DMS79 treated with DMSO at 0.1 percent for 48 hours (cell line): ENCODE measurements around the gene RRBP1.

Experiments used
- DNase-seq: peaks from one replicate; lab custom pipeline; 2025; lab: John Stamatoyannopoulos, UW

RRBP1 gene

DNA sequence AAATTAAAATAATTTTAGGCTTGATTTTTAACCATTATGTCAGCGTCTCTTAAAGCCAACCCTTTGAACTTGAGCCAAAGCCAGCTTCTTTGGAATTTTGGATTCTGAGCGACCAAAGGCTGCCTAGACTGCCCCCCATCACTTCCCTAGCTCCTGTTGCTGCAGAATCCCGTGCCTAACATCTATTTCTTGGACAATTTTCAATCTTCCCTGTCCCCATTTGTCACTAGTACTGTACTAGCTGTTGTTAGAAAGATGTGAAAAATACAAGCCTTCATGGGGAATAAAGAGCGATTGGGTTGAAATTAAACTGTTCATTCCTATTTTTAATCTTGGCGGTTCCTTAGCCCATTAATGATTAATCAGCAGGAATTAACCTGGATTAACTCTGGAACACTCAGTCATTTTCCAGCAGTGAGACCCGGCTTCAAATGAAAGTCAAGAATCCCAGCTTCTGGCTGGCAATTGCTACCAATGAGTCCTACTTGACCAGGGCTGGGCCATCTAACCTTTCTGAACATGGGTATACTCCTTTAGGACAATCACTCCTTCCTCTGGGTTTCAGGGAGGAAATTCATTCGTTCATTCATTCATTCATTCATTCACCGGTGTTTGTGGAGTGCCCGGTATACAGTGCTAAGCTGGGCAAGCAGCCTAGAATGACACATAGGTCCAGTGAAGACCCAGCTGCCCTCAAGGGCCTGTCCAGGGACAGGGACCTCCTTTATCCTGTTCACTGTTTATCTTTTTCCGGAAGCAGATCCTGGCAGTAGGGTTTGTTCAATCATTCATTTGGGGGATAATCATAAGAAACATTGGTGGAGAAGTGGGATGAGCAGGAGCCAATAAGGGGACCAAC is 1.4 kb upstream of the RRBP1 start:
- DNase-seq: no peak

DNA sequence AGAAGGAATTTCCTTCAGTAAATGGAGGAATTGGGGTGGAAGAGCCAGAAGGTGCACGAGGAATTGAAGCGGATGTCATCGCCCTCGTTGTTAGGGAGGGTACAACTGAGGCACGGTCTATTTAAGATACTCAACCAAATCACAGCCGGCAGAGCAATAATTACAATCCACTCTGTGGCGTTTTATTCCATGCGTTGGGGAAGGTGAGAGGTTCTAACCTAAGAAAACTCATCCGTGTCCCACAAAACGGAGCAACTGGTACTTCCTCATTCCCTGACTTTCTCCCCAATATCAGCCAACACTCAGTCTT is 802 bp upstream of the RRBP1 start:
- DNase-seq: no peak

DNA sequence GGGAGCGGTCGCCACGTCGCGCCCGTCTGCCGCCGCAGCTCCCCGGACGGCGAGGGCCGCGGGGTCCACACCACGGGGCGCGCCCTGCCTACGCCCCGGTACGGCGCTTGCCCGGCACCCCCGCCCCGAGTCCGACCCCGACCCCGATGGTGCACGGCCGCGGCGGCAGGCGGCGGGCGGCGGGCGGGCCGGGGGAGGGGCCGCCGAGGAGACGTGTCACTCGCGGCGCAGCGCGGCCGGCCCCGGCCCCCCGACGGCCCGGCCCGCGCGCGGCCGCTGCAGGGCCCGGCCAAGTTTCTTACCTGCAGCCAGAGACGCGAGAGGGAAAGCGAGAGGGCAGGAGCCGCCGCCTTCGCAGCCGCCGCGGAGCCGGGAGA is 328 bp downstream of the RRBP1 start:
- no peak for DNase-seq

DNA sequence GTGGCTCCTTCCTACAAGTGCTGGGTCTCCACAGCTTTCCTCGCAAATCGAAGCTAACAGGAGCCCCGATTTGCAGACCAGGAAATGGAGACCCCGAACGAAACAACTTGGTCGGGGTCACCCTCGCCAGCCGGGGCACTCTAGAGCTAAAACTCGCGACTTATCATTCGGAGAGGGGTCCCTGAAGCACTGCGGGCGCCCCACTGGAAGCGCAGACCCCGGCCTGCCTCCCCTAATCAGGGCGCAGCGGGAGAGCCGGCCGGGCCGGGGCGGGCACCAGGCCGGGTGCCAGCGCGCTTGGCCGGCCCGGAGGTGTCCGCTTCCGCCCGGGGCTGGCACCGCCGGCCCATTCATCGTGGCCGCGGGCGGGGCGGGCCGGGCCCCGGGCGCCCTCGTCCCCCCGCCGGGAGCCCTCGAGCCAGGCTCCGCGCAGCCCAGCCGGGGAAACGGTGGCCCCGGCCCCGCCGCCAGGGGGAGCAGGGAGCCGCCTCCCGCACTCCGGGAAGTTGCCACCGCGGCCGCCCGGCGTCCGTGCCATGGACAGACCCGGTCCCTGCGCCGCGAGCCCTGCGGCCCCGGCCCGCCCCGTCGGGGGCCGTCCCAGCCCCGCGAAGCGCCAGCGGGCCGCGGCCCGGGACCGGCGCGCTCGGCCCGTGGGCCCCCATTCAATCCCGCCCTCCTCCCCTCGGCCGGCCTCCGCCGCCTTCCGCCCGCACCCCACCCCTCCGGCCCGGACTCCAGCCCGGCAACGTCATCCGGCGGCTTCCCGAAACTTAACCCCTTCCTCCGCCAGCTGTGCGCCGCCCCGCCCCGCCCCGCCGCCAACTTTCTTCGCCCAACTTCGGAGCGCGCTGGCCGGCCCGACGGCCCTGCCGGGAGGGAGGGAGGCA is 961 bp downstream of the RRBP1 start:
- DNase-seq: peak; percentile 23

DNA sequence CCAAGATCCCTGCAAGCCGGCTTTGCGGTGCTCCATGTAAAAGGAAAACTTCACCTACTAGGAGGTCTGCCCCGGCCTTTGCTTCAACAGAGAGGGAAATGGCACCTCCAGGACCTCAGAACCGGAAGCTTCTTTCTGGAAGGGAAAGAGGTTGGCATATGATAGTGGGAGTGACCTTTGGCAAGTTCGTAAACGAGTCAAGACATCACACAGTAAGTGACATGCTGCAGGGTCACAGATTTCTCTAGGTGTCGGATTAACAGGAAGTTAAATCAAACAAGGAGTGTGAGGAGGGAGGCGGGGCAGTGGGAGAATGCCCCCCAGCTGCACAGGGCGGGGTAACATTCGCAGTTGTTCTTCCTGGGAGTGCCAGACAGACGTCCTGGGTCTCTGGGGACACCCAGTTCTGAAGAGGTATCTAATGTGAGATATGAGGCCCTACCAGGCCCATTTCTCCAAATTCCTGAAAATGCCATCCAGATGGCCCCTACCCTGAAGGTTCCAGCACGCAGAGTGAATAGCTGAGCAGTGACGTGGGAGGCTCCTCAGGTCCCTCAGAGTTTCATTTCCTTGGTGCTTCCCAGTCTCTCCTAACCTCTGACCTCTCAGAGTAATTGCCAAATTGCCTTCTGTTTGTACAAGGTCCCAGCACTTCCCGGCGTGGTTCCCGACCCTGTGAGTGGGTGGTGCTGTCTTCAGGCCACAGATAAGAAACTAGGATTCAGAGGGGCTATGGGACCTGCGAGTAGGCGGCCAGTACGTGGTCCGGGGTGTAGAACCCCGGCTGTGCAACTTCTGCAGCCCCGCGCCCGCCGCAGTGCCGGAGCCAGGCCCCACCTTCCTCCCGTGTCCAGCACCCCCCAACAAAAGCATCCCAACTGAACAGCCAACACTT is 1.9 kb downstream of the RRBP1 start:
- DNase-seq: peak; percentile 21

DNA sequence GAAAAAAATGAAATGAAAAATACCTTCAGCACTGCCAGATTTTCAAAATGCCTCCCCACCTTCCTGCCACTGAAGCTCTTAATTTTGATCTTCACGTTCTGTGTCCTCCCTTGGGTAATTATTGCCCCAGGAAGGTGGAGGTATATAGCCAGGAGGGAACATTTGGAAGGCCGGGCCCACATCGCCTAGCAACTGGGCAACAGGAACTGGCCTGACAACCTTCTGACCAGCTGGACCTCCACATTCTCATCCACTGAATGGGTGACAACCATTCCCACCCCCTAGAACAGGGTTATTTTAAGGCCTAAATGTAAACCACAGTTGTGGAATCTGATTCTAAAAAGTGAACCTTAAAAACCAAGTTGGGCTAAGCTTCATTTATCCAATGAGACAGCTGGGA is 3.2 kb downstream of the RRBP1 start:
- DNase-seq: no peak

DNA sequence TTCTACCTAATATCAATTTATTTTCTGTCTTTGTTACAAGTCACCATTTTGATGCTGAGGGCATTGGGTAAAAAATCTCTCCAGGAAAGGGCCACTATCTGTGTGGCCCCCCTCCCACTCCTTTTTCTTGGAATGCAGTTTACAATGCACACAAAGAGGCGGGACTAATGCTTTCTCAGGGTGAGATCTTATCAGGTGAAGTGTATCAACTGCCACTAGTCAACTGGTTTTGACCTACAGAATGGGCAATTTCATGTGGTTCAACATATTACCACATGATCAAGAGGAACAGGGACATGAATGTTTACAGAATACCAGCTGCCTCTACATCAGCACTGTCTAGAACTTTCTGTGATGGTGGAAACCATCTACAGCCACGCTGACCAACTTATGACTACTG is 3.7 kb downstream of the RRBP1 start:
- DNase-seq: no peak

DNA sequence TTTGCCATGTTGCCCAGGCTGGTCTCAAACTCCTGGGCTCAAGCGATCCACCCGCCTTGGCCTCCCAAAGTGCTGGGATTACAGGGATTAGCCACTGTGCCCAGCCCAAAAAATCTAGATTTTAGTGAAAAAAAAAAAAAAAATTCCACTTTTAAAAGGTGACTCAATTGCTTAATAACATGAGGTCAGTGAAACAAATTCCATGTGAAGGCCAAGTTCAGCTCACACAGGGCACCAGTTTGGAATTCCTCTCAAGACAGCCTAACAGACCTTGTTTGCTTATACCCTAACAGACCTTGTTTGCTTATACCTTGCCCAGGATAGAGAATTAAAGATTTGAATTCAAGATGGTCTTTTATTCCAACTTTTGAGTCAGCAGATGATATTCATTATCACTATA is 5.1 kb downstream of the RRBP1 start:
- DNase-seq: no peak

DNA sequence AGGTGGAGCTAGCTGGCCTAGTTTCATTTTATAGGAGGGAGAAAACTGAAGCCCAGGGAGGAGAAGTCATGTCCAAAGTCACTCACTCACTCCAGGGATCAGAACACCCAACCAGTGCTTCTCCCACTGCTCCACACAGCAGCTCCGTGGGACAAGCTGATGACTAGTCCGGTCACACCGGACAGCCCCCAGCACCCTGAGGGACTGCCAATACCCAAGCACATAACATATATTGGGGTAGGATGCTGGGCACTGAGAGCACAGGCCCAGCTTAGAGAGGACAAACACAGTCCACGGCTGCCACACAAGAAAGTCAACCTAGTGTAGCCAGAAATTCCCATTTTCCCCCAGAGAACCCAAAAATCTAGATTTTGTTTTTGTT is 5.7 kb downstream of the RRBP1 start:
- DNase-seq: no peak

DNA sequence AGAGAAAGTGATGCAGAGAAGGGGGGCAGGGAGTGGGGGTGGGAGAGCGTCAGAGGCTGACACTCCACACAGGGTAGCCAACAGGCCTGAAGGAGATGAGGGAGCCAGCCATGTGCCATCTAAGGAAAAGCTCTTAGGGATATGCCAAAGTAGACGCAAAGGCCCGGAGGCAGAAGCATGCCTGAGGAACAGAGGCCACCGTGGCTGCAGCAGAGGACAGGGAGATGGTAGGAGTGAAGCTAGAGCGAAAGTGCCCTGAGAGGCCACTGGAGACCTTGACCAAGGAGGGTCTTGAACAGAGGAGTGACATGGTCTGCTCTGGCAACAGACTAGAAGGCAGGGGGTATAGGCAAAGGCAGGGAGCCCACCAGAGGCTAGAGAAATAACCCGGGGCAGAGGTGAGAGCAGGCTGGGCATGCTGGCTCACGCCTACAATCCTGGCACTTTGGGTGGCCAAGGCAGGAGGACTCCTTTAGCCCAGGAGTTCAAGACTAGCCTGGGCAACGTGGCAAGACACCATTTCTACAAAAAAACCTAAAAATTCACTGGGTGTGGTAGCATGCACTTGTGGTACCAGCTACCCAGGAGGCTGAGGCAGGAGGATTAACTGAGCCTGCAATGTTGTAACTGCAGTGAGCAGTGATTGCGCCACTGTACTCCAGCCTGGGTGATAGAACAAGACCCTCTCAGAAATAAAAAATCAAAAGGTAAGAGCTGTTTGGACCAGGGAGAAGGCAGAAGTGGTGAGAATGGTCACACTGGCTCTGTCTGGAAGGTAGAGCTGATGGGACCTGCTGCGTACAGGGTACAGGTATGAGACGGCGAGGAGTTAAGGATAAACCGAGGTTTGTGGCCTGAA is 6.3 kb downstream of the RRBP1 start:
- no peak for DNase-seq

DNA sequence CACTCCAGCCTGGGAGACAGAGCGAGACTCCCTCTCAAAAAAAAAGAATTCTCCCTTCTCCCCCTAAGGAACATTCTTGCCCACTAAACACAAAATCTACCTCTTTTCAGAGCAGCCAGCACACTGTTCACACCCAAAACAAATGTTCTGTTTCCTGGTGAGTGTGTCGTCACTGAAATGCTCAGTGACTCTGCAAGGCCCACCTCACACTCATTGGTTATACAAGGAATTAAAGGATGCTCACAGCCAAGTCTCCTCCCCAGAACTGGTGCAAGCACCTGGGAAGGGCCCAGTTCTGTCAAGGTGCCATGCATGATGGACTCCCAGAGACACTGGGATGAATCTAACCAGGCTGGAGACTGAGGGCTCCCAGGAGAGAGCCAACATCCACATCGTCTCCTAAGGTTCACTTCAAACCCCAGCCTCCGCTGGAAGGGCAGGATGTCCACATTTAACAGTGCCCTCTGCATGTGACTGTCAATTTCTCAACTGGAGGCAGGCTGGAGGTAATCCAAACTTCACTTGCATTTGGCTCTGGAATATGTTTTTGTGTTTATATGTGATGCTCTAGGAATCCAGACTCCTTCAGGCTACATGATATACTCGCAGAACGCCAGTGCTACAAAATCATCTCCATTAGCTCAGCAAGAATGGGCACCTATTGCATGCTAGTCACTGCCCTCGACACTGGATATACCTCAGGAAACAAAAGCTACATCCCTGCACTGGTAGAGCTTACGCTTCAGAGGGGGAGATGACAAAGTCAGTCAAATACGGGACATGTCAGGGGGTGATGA is 7.1 kb downstream of the RRBP1 start:
- no peak for DNase-seq

DNA sequence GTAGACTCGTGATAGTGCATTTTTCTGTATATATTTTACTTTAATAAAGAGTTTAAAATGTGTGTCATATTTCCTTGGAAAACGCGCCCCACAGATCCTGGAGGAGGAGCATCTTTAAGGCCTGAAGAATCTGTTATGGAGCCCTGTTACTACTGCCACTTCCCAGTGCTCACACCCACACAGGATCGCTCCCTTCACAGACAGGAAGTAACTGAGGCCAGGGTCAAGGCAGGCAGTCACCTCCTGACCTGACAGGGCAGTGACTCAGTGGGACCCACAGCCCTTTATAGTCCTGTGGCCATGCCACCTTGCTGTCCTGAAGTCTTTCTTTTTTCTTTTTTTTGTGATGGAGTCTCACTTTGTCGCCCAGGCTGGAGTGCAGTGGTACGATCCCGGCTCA is 9.0 kb downstream of the RRBP1 start:
- DNase-seq: no peak

DNA sequence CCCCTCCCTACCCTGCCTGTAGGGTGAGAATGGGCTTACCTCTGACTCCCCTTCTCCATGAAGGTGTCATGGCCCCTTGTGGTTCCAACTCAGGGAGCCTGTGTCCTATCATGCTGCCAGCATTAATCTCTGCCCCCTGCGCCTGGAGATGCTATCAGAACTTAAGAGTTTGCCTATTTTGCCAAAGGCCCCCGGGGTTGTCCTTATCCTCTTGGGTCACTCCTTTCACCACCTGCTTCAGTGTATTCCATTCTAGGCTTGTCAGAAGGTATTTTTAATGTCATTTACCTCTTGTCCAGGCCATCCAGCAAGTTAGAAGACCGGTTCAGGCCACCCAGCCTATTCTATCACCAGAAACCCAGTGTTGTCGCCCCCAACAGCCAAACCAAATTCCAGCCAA is 10.5 kb downstream of the RRBP1 start:
- no peak for DNase-seq

DNA sequence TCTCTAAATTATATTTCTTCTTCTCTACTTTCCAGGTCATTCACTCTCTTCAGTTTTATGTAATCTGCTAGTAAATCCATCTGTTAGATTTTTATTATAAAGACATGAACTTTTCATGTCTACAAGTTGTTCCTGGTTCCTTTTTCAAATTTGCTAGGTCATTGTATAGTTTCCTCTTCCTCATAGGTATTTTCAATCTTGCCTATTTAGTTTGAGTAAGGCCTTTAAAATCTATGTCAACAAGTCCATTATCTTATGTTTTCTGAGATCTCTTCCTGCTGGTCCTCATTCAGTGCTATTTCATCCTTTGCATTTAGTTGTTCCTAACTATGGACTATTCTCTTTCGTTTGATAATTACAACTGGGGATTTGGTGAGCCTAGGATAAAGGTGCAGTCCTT is 11.0 kb downstream of the RRBP1 start:
- no peak for DNase-seq

DNA sequence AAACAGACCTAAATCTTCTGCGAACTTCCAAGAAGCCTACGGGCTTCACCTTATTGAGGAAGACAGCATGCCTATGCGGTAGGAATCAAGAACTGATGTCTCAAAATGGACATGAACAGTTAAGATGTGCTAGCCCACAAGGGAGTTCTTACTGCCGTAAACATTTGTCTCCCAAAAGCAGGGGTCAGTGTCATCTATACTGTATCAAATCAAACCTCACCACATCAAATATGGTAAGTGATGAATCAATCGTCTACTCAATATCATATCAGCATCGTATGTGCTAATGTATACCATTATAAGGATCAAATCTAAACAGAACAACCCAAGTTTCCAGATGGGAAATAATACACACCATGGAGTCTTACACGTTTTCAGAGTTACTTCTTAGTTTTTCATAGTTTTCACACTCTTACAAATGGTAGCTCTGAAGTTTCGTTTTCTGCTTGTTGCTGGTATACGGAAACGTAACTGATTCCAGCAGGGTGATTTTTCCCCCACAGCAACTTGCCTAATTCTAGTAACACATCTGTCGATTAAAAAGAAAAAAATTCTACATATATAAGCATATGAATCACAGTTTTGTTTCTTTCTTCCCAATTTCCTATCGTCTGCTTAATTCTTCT is 12.6 kb downstream of the RRBP1 start:
- DNase-seq: no peak

DNA sequence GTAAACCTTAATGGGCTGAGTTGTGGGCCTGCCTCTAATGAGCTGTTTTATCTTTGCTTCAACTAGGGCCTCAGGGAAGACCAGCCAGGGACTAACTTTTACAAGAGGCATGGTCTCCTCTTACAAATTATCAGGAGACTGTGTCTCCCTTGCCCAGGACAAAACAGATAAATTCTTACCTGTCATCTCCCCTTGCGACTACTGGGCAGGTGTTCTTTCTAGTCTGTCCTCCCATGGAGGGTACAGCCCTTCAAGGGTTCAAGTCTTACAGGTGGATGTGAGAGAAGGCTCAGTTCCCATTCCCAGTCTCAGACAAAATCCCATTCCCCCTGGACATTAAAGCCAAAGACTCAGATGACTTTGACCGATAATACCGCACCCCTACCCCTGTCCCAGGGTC is 13.6 kb downstream of the RRBP1 start:
- DNase-seq: no peak

DNA sequence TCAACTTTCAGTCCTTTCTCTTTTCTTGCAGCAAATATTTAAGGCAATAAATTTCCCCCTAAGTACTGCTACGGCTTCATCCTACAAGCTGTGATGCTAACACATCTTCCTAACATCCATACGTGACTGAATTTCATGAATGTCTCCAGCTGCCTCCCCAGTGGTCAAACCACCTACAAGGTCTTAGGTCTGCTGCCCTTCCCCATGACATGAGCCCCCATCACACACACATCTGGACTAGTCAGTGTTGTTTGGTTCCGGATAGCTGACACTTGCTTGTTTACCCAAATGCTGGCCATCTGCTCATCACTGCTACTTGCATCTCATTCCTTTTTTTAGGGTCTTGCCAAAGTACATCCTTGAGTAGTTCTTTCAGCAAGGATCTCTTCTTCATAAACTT is 14.6 kb downstream of the RRBP1 start:
- DNase-seq: no peak

DNA sequence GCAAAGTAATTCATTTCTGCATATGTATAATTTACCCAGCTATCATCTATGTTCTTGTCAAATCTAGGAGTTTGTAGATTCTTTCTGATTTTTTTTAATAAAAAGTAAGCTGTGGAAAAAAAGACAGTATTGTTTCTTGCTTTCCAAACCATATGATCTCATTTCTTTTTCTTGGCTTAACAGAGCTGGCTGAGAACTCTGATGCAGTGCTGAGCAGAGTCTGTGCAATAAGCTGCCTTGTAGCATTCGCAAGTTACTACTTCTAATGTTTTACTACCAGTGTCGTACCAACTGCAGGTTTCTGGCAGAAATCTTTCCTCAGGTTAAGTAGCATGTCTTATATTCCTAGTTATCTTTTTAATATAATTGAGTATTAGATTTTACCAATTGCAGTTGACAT is 15.6 kb downstream of the RRBP1 start:
- DNase-seq: no peak

DNA sequence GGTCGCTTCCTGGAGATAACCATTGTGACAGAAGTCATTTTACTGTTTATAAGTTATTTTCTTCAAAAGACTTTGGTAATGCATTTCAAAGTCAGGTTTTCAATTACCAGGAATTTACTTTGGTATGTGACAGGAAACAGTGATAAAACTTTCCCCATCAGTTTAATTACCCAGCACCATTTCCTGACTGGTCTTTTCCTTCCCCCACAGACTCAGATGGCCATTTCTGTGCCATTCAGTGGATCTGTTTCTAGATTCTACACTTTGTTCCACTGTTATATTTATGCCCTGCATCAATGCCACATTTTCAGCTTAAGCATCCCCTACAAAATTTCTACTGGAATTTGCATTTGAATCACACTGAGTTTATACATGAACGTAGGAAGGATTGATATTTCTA is 16.3 kb downstream of the RRBP1 start:
- no peak for DNase-seq

DNA sequence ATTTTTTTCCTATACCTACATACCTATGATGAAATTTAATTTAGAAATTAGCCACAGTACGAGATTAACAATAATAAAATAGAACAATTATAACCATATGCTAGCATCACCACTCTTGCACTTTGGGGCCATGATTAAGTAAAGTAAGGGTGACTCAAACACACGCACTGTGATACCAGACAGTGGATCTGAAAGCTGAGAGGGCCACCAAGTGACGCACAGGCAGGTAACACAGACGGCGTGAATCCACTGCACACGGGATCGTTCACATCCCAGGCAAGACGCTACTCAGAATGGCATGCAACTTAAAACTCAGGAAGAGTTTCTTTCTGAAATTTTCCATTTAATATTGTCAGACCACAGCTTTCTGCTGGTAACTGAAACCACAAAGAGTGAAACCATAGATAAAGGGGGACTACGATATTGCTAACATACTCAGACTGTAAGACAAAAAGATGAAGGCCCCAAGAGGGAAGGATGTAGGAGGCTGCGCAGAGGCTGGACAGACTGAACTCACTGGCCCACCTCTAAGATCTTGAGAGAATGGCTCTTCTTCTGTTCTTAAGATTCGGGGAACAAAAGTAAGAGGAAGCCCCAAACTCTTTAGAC is 17.9 kb downstream of the RRBP1 start:
- no peak for DNase-seq
